NCI-H345 treated with DMSO at 0.1 percent for 48 hours (cell line): ENCODE results near the gene SPC24.
"Not testable (repeated sequence)": the region's sequence is repeated elsewhere in the genome, so short reads cannot be mapped to it uniquely, and the experiment has no call there.

ENCODE experiments used
- DNase-seq: peaks from one replicate; lab custom pipeline; 2025; ENCODE audit not compliant: unreplicated experiment; lab: John Stamatoyannopoulos, UW

SPC24 gene

DNA sequence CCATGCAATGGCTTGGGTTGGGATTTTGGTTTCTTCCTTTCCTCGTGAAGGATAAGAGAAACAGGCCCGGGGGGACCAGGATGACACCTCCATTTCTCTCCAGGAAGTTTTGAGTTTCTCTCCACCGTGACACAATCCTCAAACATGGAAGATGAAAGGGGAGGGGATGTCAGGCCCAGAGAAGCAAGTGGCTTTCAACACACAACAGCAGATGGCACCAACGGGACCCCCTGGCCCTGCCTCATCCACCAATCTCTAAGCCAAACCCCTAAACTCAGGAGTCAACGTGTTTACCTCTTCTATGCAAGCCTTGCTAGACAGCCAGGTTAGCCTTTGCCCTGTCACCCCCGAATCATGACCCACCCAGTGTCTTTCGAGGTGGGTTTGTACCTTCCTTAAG is 24.1 kb downstream of the SPC24 start:
- no peak for DNase-seq

DNA sequence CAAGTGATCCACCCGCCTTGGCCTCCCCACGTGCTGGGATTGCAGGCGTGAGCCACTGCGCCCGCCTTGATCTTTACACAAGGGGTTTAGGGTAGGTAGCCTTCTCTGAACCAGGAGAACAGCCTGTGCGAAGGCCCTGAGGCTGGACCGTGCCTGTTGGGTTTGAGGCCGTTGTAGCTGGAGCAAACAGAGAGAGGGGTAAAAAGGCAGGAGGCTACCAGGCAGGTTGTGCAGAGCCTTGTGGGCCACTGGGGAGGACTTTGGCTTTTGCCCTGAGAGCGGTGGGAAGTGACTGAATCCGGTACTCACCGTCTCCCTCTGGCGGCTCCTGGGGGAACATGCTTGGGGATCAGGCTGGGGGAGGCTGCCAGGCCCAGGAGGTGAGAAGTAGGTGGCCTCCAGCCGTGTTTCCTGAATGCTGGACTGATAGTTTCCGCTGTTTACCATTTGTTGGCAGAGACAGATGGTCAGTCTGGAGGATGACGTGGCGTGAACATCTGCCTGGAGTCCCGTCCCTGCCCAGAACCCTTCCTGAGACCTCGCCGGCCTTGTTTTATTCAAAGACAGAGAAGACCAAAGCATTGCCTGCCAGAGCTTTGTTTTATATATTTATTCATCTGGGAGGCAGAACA is 24.6 kb downstream of the SPC24 start:
- DNase-seq = peak; percentile 0

DNA sequence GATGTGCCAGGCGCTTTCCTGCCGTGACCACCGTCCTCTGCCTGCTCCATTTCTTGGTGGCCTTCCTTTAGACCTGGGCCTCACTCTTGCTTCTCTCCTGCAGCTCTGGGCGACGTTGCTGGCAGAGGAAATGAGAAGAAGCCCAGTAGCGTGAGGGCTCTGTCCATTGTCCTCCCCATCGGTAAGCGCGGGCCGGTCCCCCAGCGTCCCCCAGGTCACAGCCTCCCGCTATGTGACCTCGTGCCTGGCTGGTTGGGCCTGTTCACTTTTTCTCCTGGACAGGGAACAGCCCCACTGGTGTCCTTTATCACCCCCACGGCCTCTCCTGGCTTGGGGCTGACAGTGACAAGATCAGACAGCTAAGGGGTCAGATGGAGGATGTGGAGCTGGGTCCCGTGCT is 27.7 kb downstream of the SPC24 start:
- DNase-seq = no peak

DNA sequence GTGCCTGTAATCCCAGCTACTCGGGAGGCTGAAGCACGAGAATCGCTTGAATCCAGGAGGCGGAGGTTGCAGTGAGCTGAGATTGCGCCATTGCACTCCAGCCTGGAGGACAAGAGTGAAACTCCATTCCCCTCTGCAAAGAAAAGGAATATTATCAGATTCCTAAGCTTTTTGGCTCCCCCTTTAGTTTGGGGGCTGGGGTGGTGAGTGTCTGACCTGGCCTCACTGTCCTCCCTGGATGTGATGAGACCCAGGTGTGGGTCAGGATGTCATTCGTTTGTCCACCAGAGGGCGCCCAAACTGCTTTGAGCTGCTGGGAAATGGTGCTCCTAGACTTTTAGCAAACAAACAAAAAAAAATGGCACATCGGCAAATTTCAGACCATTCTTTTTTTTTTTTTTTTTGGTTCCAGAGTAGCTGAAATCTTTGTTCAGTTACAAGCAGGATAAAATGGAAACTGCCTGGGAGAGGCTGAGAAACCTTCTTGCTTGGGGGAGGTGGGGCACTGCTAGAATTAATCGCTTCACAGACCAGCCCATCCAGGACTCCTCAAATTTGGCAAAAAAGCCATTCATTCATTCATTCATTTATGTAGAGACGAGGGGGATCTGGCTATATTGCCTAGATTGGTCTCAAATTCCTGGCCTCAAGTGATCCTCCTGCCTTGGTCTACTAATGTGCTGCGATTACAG is 29.4 kb downstream of the SPC24 start:
- DNase-seq = peak; percentile 0

DNA sequence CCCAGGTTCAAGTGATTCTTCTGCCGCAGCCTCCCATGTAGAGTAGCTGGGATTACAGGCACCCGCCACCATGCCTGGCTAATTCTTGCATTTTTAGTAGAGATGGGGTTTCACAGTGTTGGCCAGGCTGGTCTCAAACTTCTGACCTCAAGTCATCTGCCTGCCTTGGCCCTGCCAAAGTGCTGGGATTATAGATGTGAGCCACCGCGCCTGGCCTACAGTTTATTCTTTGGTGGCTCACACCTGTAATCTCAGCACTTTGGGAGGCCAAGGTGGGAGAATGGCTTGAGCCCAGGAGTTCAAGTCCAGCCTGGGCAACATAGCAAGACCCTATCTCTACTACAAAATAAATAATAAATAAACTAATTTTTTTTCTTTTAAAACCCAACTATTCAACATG is 31.4 kb downstream of the SPC24 start:
- DNase-seq = not testable (repeated sequence)

DNA sequence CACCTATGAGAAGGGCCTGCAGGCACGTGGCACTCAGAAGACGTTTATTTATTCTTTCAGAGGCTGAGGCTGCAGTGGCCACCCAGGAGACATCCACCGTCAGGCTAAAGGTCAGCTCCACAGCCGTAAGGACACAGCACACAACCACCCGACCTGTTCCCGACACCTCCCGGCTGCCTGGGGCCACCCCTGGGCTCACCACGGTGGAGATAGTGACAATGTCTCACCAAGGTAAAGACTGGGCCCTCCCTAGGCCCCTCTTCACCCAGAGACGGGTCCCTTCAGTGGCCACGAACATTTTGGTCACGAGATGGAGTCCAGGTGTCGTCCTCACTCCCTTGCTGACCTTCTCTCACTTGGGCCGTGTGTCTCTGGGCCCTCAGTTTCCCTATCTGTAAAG is 32.5 kb downstream of the SPC24 start:
- DNase-seq = no peak

DNA sequence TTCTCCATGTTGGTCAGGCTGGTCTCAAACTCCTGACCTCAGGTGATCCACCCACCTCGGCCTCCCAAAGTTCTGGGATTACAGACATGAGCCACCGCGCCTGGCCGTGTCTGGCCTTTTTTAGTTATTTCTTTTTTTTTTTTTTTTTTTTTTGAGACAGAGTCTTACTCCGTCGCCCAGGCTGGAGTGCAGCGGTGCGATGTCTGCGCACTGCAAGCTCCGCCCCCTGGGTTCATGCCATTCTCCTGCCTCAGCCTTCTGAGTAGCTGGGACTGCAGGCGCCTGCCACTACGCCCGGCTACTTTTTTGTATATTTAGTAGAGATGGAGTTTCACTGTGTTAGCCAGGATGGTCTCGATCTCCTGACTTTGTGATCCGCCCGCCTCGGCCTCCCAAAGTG is 33.6 kb downstream of the SPC24 start:
- DNase-seq = not testable (repeated sequence)

DNA sequence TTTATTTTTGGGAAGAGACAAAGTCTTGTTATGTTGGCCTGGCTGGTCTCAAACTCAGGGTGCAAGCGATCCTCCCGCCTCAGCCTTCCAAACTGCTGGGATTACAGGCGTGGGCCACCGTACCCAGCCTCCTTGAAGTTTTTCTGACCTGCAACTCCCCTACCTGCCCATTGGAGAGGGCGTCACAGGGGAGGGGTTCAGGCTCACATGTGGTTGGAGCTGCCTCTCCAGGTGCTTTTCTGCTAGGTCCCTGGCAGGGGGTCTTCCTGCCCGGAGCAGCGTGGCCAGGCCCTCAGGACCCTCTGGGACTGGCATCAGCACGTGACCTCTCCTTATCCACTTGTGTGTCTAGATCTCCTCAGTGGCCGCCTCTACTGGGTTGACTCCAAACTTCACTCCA is 39.1 kb downstream of the SPC24 start:
- no peak for DNase-seq

- DNase-seq = no peak
Observed at GRCh38 chr19:11115895-11116446, 39.6 kb downstream of the SPC24 start.

DNA sequence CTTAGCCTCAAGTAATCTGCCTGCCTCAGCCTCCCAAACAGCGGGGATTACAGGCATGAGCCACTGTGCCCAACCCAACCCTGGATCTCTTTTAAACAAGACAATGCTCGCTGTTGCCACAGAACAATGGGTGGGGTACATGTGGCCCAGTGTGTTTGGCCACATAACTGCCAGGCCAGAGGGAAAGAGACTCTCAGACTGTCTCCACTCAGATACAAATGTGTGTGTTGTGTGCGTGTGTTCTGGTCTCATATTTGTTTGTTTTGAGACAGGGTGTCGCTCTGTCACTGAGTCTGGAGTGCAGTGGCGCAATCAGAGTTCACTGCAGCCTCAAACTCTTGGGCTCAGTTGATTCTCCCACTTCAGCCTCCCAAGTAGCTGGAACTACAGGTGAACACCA is 40.5 kb downstream of the SPC24 start:
- no peak for DNase-seq

GRCh38 chr19:11113140-11113708 is 42.4 kb downstream of the SPC24 start:
- DNase-seq = no peak

- no peak for DNase-seq
Observed at GRCh38 chr19:11111771-11112144, 43.8 kb downstream of the SPC24 start.

DNA sequence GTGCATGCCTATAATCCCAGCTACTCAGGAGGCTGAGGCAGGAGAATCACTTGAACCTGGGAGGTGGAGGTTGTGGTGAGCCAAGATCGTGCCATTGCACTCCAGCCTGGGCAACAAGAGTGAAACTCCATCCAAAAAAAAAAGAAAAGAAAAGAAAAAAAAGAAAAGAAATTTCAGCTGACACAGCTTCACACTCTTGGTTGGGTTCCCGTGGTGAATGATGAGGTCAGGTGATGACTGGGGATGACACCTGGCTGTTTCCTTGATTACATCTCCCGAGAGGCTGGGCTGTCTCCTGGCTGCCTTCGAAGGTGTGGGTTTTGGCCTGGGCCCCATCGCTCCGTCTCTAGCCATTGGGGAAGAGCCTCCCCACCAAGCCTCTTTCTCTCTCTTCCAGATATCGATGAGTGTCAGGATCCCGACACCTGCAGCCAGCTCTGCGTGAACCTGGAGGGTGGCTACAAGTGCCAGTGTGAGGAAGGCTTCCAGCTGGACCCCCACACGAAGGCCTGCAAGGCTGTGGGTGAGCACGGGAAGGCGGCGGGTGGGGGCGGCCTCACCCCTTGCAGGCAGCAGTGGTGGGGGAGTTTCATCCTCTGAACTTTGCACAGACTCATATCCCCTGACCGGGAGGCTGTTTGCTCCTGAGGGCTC is 44.3 kb downstream of the SPC24 start:
- no peak for DNase-seq

DNA sequence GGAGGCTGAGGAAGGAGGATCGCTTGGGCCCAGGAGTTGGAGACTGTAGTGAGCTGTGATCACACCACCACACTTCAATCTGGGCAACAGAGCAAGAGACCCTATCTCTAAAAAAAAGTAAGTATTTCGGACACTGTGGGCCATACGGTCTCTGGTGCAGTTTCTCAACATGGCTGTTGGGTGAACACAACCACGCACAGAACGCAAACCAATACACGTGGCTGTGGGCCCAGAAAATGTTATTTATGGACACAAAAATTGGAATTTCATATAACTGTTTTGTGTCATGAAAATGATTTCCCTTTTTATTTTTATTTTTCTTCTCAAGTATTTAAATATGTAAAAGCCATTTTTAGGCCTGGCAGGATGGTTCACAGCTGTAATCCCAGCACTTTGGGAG is 46.8 kb downstream of the SPC24 start:
- DNase-seq = no peak

GRCh38 chr19:11106477-11106876 is 49.1 kb downstream of the SPC24 start:
- DNase-seq = no peak

- DNase-seq = no peak
Observed at GRCh38 chr19:11105014-11105636, 50.5 kb downstream of the SPC24 start.

GRCh38 chr19:11103667-11104066 is 51.9 kb downstream of the SPC24 start:
- not testable (repeated sequence) for DNase-seq

- DNase-seq = no peak
Observed at GRCh38 chr19:11102944-11103343, 52.6 kb downstream of the SPC24 start.

- no peak for DNase-seq
Observed at GRCh38 chr19:11101057-11101456, 54.5 kb downstream of the SPC24 start.

DNA sequence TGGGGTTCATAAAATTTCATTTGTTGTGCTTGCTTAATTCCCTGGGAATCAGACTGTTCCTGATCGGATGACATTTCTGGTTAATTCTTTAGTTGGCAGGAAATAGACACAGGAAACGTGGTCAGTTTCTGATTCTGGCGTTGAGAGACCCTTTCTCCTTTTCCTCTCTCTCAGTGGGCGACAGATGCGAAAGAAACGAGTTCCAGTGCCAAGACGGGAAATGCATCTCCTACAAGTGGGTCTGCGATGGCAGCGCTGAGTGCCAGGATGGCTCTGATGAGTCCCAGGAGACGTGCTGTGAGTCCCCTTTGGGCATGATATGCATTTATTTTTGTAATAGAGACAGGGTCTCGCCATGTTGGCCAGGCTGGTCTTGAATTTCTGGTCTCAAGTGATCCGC is 55.5 kb downstream of the SPC24 start:
- DNase-seq = no peak

GRCh38 chr19:11098861-11099260 is 56.7 kb downstream of the SPC24 start:
- no peak for DNase-seq
